Lower leg skin (tissue), 3 donors: ENCODE data around the gene DNAH9.

Experiments
- CTCF ChIP-seq, 3 donors: fragments of 450-650 bp; IDR thresholded peaks; one replicate each; pipeline ENCODE4 v1.5.1; 2016; ENCODE audit warnings: antibody characterized with exemption in 3 of 3, mild to moderate bottlenecking in 3 of 3, moderate library complexity in 2 of 3
- POLR2A ChIP-seq, 2 donors: fragments of 450-650 bp; IDR thresholded peaks; one replicate each; pipeline ENCODE4 v1.6.1; 2016 to 2017; ENCODE audit warnings: antibody characterized with exemption in 2 of 2, mild to moderate bottlenecking in 1 of 2, moderate library complexity in 1 of 2

DNA sequence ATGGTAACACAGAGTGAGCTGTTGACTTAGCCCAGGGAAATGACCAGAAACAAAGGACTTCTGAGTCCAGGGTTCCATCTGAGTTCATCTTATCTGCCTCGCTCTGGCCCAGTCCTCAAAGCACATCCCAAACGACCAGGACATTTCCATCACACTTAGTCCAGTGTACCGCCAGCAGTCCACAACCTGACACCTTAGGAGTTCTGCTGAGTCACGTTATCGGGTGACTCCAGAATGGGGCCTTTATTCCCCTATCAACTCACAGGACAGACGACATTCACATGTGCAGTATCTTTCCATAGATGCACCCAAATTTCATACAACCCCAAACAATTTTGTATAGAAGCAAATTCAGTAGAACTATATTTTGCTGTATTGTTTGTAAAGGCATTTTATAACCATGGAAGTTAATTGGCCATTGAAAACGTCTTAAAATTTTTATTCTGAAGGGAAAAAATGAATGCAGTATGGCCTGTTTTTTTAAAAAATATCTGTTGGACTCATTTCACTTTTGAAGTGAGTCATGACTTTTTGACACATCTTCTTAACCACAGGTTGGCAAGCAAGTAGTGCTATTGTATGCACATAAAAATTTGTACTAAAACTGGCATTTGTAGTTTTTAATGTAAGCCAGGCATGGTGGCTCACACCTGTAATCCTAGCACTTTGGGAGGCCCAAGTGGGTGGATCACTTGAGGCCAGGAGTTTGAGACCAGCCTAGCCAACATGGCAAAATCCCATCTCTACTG lies 352.7 kb downstream of the DNAH9 start:
- TF ChIP-seq CTCF (IDR thresholded peaks at IDR 0.05) (no peak), POLR2A (IDR thresholded peaks at IDR 0.05) (no peak)
